Neuronal stem cell (in vitro differentiated cells): ENCODE data around the gene KCNQ1.
"Not testable (repeated sequence)": the region's sequence is repeated elsewhere in the genome, so short reads cannot be mapped to it uniquely, and the experiment has no call there.

ENCODE experiments used
- DNase-seq: peaks from one replicate; pipeline ENCODE4 v3.0.0-alpha.2; 2013; ENCODE audit warnings: low spot score
- H2AFZ ChIP-seq: one replicate; pipeline ENCODE4 v1.6.1; 2013; ENCODE audit warnings: mild to moderate bottlenecking, low read length, inconsistent platforms
- H2AK5ac ChIP-seq: 2 replicates; pipeline ENCODE4 v1.6.1; 2013; ENCODE audit warnings: low read depth, mild to moderate bottlenecking, inconsistent platforms, low read length, moderate library complexity, mixed read lengths
- H2BK120ac ChIP-seq: 2 replicates; pipeline ENCODE4 v1.6.1; 2013; ENCODE audit warnings: low read depth, mild to moderate bottlenecking, inconsistent platforms, low read length, moderate library complexity, mixed read lengths
- H2BK12ac ChIP-seq: one replicate; pipeline ENCODE4 v1.6.1; 2013; ENCODE audit warnings: low read length, inconsistent platforms
- H2BK15ac ChIP-seq: 2 replicates; pipeline ENCODE4 v1.6.1; 2013; ENCODE audit warnings: mild to moderate bottlenecking, low read length, inconsistent platforms, mixed read lengths
- H2BK5ac ChIP-seq: one replicate; pipeline ENCODE4 v1.6.1; 2013; ENCODE audit warnings: inconsistent platforms, mild to moderate bottlenecking, low read length, moderate library complexity
- H3K14ac ChIP-seq: one replicate; pipeline ENCODE4 v1.6.1; 2013; ENCODE audit warnings: low read length, inconsistent platforms
- H3K18ac ChIP-seq: 2 replicates; pipeline ENCODE4 v1.6.1; 2013; ENCODE audit warnings: low read length, inconsistent platforms
- H3K23ac ChIP-seq: 2 replicates; pipeline ENCODE4 v1.6.1; 2013; ENCODE audit warnings: low read depth, mild to moderate bottlenecking, mixed read lengths, low read length, inconsistent platforms; ENCODE audit not compliant: poor library complexity
- H3K27ac ChIP-seq: replicated peaks from 3 replicates; pipeline ENCODE4 v1.5.1; 2013; ENCODE audit warnings: low read length, inconsistent platforms
- H3K27me3 ChIP-seq, 3 experiments: 2 replicates each; pipeline ENCODE4 v1.6.1; 2013; ENCODE audit warnings: low read length in 3 of 3, mild to moderate bottlenecking in 2 of 3, inconsistent platforms in 1 of 3, low read depth in 1 of 3, mixed read lengths in 1 of 3, moderate library complexity in 1 of 3; ENCODE audit not compliant: control insufficient read depth in 3 of 3, insufficient read depth in 3 of 3
- H3K36me3 ChIP-seq, 2 donors: replicated peaks in 1 of 2; 2 replicates each; pipeline ENCODE4 v1.6.1; 2013; ENCODE audit warnings: low read length in 2 of 2; ENCODE audit not compliant: control insufficient read depth in 2 of 2, insufficient read depth in 2 of 2
- H3K4ac ChIP-seq: 2 replicates; pipeline ENCODE4 v1.6.1; 2013; ENCODE audit warnings: inconsistent platforms, mild to moderate bottlenecking, low read length, moderate library complexity
- H3K4me1 ChIP-seq, 2 donors: 1 replicate in 1 of 2; 2 replicates in 1 of 2; pipeline ENCODE4 v1.6.1; 2013; ENCODE audit warnings: low read length in 2 of 2, low read depth in 1 of 2; ENCODE audit not compliant: control insufficient read depth in 2 of 2, insufficient read depth in 1 of 2
- H3K4me2 ChIP-seq: one replicate; pipeline ENCODE4 v1.6.1; 2013; ENCODE audit warnings: mild to moderate bottlenecking, low read length, inconsistent platforms; ENCODE audit not compliant: insufficient read depth, poor library complexity, severe bottlenecking
- H3K4me3 ChIP-seq, 2 donors: 2 replicates each; pipeline ENCODE4 v1.5.1; 2013; ENCODE audit warnings: low read length in 2 of 2, mild to moderate bottlenecking in 2 of 2, inconsistent platforms in 1 of 2, moderate library complexity in 1 of 2
- H3K79me1 ChIP-seq: one replicate; pipeline ENCODE4 v1.6.1; 2013; ENCODE audit warnings: low read depth, mild to moderate bottlenecking, inconsistent platforms, low read length, moderate library complexity
- H3K9ac ChIP-seq: one replicate; pipeline ENCODE4 v1.6.1; 2013; ENCODE audit warnings: mild to moderate bottlenecking, low read depth, low read length, inconsistent platforms; ENCODE audit not compliant: poor library complexity
- H3K9me3 ChIP-seq, 2 donors: replicated peaks in 1 of 2; 2 replicates each; pipeline versions ENCODE3 to v1.6.1; 2013; ENCODE audit warnings: low read length in 2 of 2, mild to moderate bottlenecking in 2 of 2, inconsistent platforms in 1 of 2, low read depth in 1 of 2, mixed read lengths in 1 of 2, moderate library complexity in 1 of 2; ENCODE audit not compliant: control insufficient read depth in 2 of 2, insufficient read depth in 1 of 2
- H4K8ac ChIP-seq: one replicate; pipeline ENCODE4 v1.6.1; 2013; ENCODE audit warnings: low read depth, mild to moderate bottlenecking, inconsistent platforms, low read length, moderate library complexity
- H4K91ac ChIP-seq: one replicate; pipeline ENCODE4 v1.6.1; 2013; ENCODE audit warnings: low read length, low read depth, mild to moderate bottlenecking, inconsistent platforms; ENCODE audit not compliant: poor library complexity
- WGBS, 2 donors: extraction: QIAGEN DNeasy Blood & Tissue Kit; methylation state at CpG; one replicate each; pipeline ENCODE4 v1.1.7; 2013; ENCODE audit warnings: missing lambda C conversion rate in 2 of 2, mixed read lengths in 1 of 2; ENCODE audit not compliant: insufficient read length in 2 of 2, insufficient replicate concordance in 1 of 2; ENCODE audit errors: extremely low coverage in 2 of 2; 5-methylcytosine and 5-hydroxymethylcytosine counted together

KCNQ1 gene

DNA sequence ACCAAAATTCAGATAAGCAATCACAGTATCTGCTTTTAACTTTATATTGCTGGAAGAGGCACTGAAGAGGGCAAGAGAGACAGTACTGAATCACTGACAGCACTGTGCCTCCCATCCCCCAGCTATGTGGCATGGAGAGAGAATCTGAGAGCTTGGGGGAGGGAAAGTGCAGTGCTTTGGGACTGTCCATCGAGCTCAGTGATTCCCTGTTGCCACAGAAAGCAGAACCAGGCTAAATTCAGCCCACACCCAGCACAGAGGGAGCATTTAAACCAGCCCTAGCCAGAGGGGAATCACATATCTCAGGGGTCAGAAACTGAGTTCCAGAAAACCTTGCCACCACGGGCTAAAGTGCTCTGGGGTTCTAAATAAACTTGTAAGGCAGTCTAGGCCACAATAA, 44.3 kb downstream of the KCNQ1 start:
- Histone ChIP-seq H3K9me3 (peaks cover 0 to 4% of the 10 kb centered on the region in 2 donors), H3K36me3 (no peaks in the 10 kb centered on the region)

DNA sequence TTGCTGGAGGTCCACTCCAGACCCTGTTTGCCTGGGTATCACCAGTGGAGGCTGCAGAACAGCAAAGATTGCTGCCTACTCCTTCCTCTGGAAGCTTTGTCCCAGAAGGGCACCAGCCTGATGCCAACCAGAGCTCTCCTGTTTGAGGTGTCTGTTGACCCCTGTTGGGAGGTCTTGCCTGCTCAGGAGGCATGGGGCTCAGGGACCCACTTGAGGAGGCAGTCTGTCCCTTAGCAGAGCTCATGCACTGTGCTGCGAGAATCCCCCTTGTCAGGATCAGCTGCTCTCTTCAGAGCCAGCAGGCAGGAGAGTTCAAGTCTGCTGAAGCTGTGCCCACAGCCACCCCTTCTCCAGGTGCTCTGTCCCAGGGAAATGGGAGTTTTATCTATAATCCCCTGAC, 53.1 kb downstream of the KCNQ1 start:
- not testable (repeated sequence) for H3K4me1 ChIP-seq, H2BK15ac ChIP-seq, H3K27ac ChIP-seq, H2BK12ac ChIP-seq, H3K27me3 ChIP-seq, H3K36me3 ChIP-seq, H3K79me1 ChIP-seq, H3K23ac ChIP-seq, H2BK120ac ChIP-seq, H2AK5ac ChIP-seq, H3K4ac ChIP-seq, H3K14ac ChIP-seq, DNase-seq, H3K9me3 ChIP-seq, H3K9ac ChIP-seq, H4K8ac ChIP-seq, H3K4me2 ChIP-seq, H3K4me3 ChIP-seq, H4K91ac ChIP-seq, H3K18ac ChIP-seq, H2AFZ ChIP-seq, H2BK5ac ChIP-seq
- no CpG with 5 or more reads among the region's 1 CpG for WGBS, 2 donors

More for the DNA sequence above, 44.3 kb downstream of the KCNQ1 start:
- H2BK12ac ChIP-seq, result no peak overlapping the region
- no peak overlapping the region for H3K27ac ChIP-seq
- H3K14ac ChIP-seq, result no peak overlapping the region
- no peak overlapping the region for H3K18ac ChIP-seq
- H3K4me2 ChIP-seq, result no peak overlapping the region
- H3K79me1 ChIP-seq, result no peaks in the 10 kb centered on the region
- no peaks in the 10 kb centered on the region for H3K4me1 ChIP-seq
- no peak overlapping the region for H4K91ac ChIP-seq
- no peak overlapping the region for H3K9ac ChIP-seq
- no peak overlapping the region for H3K23ac ChIP-seq
- H2BK120ac ChIP-seq, result no peak overlapping the region
- H3K4ac ChIP-seq, result no peak overlapping the region
- H4K8ac ChIP-seq, result no peak overlapping the region
- H2BK5ac ChIP-seq, result no peak overlapping the region
- H3K4me3 ChIP-seq, result no peak overlapping the region
- no peak overlapping the region for H2AFZ ChIP-seq
- no CpG with 5 or more reads among the region's 2 CpGs for WGBS, 2 donors
- H2BK15ac ChIP-seq, result no peak overlapping the region
- no peaks in the 10 kb centered on the region for H3K27me3 ChIP-seq
- H2AK5ac ChIP-seq, result no peak overlapping the region
- DNase-seq, result no peak

DNA sequence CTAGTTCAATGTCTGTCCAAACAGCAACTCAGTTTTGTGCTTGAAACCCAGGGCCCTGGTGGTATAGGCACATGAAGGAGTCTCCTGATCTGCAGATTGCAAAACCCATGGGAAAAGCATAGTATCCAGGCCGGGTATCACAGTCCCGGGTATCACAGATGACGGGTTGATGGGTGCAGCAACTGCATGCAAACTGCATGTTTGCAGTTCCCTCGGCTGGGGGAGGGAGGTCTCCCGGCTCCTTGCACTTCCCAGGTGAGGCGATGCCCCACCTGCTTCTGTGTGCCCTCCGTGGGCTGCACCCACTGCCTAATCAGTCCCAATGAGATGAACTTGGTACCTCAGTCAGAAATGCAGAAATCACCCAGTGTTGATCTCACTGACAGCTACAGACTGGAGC, 53.9 kb downstream of the KCNQ1 start:
- Histone ChIP-seq H3K4me1 (no peaks in the 10 kb centered on the region), H3K4ac (no peak overlapping the region), H2BK12ac (no peak overlapping the region), H2BK15ac (no peak overlapping the region), H3K14ac (no peak overlapping the region), H3K36me3 (no peaks in the 10 kb centered on the region), H3K79me1 (no peaks in the 10 kb centered on the region), H4K8ac (no peak overlapping the region), H3K9ac (no peak overlapping the region), H2AK5ac (no peak overlapping the region), H2BK5ac (no peak overlapping the region), H3K27ac (no peak overlapping the region), H4K91ac (no peak overlapping the region), H3K27me3 (no peaks in the 10 kb centered on the region), H2BK120ac (no peak overlapping the region), H3K9me3 (no peaks in the 10 kb centered on the region), H3K4me3 (no peak overlapping the region), H3K18ac (no peak overlapping the region), H3K23ac (no peak overlapping the region), H2AFZ (no peak overlapping the region), H3K4me2 (no peak overlapping the region)
- DNase-seq, result no peak
- no CpG with 5 or more reads among the region's 7 CpGs for WGBS, 2 donors

DNA sequence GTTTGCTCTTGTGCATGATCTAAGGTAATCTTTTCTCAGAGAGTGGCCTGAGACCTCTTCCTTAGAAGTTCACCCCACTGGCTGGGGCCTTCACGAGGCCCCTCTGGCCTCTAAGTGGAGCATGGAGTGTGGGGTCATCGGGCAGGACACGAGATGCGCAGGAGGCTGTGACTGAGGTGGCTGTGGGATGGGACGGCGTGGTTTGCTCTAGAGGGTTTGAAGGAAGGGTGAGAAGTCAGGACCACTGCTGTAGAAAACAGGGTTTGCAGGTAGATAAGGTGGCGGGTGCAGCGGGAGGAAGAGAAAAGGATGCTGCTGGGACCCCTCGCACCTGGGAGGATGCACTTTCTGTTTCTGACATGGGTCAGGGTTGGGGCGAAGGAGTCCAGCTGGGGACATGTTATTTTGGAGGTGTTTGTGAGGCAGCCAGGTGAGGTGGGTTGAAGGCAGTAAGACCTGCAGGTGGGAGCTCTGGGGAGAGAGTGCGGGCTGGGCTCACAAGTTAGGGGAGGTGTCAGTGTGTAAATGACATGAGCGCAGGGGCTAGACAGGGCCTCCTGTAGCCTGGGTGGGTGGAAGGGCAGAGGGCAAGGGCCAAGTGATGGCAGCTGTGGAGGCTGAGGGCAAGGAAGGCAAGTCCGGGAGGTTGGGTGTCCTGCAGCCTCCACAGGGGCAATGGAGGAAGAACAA, 62.5 kb downstream of the KCNQ1 start:
- H3K79me1 ChIP-seq, result no peaks in the 10 kb centered on the region
- no peak overlapping the region for H2BK12ac ChIP-seq
- no peak overlapping the region for H3K14ac ChIP-seq
- H2BK120ac ChIP-seq, result no peak overlapping the region
- H2BK5ac ChIP-seq, result no peak overlapping the region
- WGBS, 2 donors, result no CpG with 5 or more reads among the region's 13 CpGs
- H4K91ac ChIP-seq, result no peak overlapping the region
- H3K27me3 ChIP-seq, result peaks cover 0 to 8% (median 4%) of the 10 kb centered on the region in 3 experiments
- H2AFZ ChIP-seq, result no peak overlapping the region
- H3K4me1 ChIP-seq, result no peaks in the 10 kb centered on the region
- no peak for DNase-seq
- no peak overlapping the region for H3K9ac ChIP-seq
- H3K4me3 ChIP-seq, result no peak overlapping the region
- no peaks in the 10 kb centered on the region for H3K36me3 ChIP-seq
- H4K8ac ChIP-seq, result no peak overlapping the region
- no peak overlapping the region for H3K23ac ChIP-seq
- H3K27ac ChIP-seq, result no peak overlapping the region
- no peak overlapping the region for H2BK15ac ChIP-seq
- peak overlapping the region; percentile 30 for H3K4ac ChIP-seq
- H3K4me2 ChIP-seq, result no peak overlapping the region
- H2AK5ac ChIP-seq, result peak overlapping the region; percentile 61
- no peak overlapping the region for H3K18ac ChIP-seq
- no peaks in the 10 kb centered on the region for H3K9me3 ChIP-seq
